ENCODE data around the gene XPNPEP3. TPM values are rescaled to one million over a fixed set of nuclear protein-coding genes. Genes with fewer than 3 reads are reported as not detected.
"Not testable (repeated sequence)": the region's sequence is repeated elsewhere in the genome, so short reads cannot be mapped to it uniquely, and the experiment has no call there.

The XPNPEP3 gene
- total RNA-seq (2014; rRNA removed; shearing (Covaris generic)) = 9.7 and 14.9 TPM in 2 replicates

- no peaks in the 10 kb centered on the region for H3K9me3 ChIP-seq (replicated peaks)
- no peaks in the 10 kb centered on the region for H3K27me3 ChIP-seq (replicated peaks)
- peaks cover 42% of the 10 kb centered on the region for H3K36me3 ChIP-seq
These were observed at the start of gene XPNPEP3, which contains the start of gene ST13 for GRCh38 chr22:40856513-40857308. Gene XPNPEP3, plus strand, starts transcription at chr22:40857148. Its CDS starts 34 bp downstream, at chr22:40857182. Gene ST13, minus strand, starts transcription at chr22:40856639. Its CDS starts 99 bp downstream, at chr22:40856540.

GRCh38 chr22:40808018-40808841, 48.7 kb upstream of the XPNPEP3 start:
- Histone ChIP-seq H3K4me1 (replicated peaks) (peaks cover 9% of the 10 kb centered on the region; the same call in 1 of the 2 replicates), H3K9me3 (replicated peaks) (no peaks in the 10 kb centered on the region), H3K4me3 (no peak overlapping the region), H3K36me3 (peaks cover 14% of the 10 kb centered on the region), H3K27ac (no peak overlapping the region), H3K27me3 (replicated peaks) (no peaks in the 10 kb centered on the region)
- DNase-seq (ENCODE audit: low read depth in 1 of 2, low spot score in 2 of 2) = peak in 1 of 2 experiments; percentile 12

More at GRCh38 chr22:40856513-40857308, at the start of gene XPNPEP3, which contains the start of gene ST13:
- H3K4me3 ChIP-seq = peak within 1 kb of the TSS; percentile 66
- peak within 1 kb of the TSS; percentile 98 for H3K27ac ChIP-seq
- peak; percentile 98 to 99 for DNase-seq (ENCODE audit: low read depth in 1 of 2, low spot score in 2 of 2)
- peaks cover 9% of the 10 kb centered on the region; the same call in 1 of the 2 replicates for H3K4me1 ChIP-seq (replicated peaks)

GRCh38 chr22:40813912-40814315, 43.0 kb upstream of the XPNPEP3 start:
- no peak for DNase-seq (ENCODE audit: low read depth in 1 of 2, low spot score in 2 of 2)
- Histone ChIP-seq H3K27me3 (replicated peaks) (no peaks in the 10 kb centered on the region), H3K27ac (no peak overlapping the region), H3K4me1 (replicated peaks) (peaks cover 14% of the 10 kb centered on the region), H3K9me3 (replicated peaks) (no peaks in the 10 kb centered on the region), H3K4me3 (no peak overlapping the region), H3K36me3 (peaks cover 28% of the 10 kb centered on the region)

- Histone ChIP-seq H3K4me1 (replicated peaks) (peaks cover 18% of the 10 kb centered on the region), H3K9me3 (replicated peaks) (no peaks in the 10 kb centered on the region), H3K27ac (no peak overlapping the region), H3K4me3 (no peak overlapping the region; the same call in 1 of the 2 replicates), H3K27me3 (replicated peaks) (no peaks in the 10 kb centered on the region), H3K36me3 (peaks cover 28% of the 10 kb centered on the region)
- DNase-seq (ENCODE audit: low read depth in 1 of 2, low spot score in 2 of 2) = no peak
These were observed 39.2 kb upstream of the XPNPEP3 start for GRCh38 chr22:40817737-40818136.

- Histone ChIP-seq H3K9me3 (replicated peaks) (no peaks in the 10 kb centered on the region), H3K27ac (no peak overlapping the region), H3K4me1 (replicated peaks) (peaks cover 18% of the 10 kb centered on the region), H3K36me3 (peaks cover 30% of the 10 kb centered on the region), H3K27me3 (replicated peaks) (no peaks in the 10 kb centered on the region), H3K4me3 (peak overlapping the region; percentile 93)
- DNase-seq (ENCODE audit: low read depth in 1 of 2, low spot score in 2 of 2) = no peak
These were observed 38.7 kb upstream of the XPNPEP3 start for GRCh38 chr22:40818192-40818746.

- H3K4me1 ChIP-seq (replicated peaks) = peaks cover 18% of the 10 kb centered on the region
- DNase-seq (ENCODE audit: low read depth in 1 of 2, low spot score in 2 of 2) = peak; percentile 62 to 83
These were observed 38.0 kb upstream of the XPNPEP3 start, which contains the start of gene SLC25A17 for GRCh38 chr22:40818747-40819598. Gene SLC25A17, minus strand, starts transcription at chr22:40819346. Its CDS starts 98 bp downstream, at chr22:40819248.

GRCh38 chr22:40819599-40820140, 37.3 kb upstream of the XPNPEP3 start:
- Histone ChIP-seq H3K4me3 (peak overlapping the region; percentile 93), H3K36me3 (peaks cover 33% of the 10 kb centered on the region), H3K27me3 (replicated peaks) (no peaks in the 10 kb centered on the region), H3K27ac (no peak overlapping the region), H3K4me1 (replicated peaks) (peaks cover 18% of the 10 kb centered on the region), H3K9me3 (replicated peaks) (no peaks in the 10 kb centered on the region)
- DNase-seq (ENCODE audit: low read depth in 1 of 2, low spot score in 2 of 2) = peak in 1 of 2 experiments; percentile 55

More at GRCh38 chr22:40818747-40819598, 38.0 kb upstream of the XPNPEP3 start, which contains the start of gene SLC25A17:
- Histone ChIP-seq H3K4me3 (peak within 1 kb of the TSS; percentile 93), H3K27ac (peak within 1 kb of the TSS; percentile 59), H3K9me3 (replicated peaks) (no peaks in the 10 kb centered on the region), H3K36me3 (peaks cover 30% of the 10 kb centered on the region), H3K27me3 (replicated peaks) (no peaks in the 10 kb centered on the region)

GRCh38 chr22:40823426-40823825, 33.5 kb upstream of the XPNPEP3 start:
- H3K36me3 ChIP-seq = peaks cover 42% of the 10 kb centered on the region
- DNase-seq (ENCODE audit: low read depth in 1 of 2, low spot score in 2 of 2) = no peak
- H3K9me3 ChIP-seq (replicated peaks) = no peaks in the 10 kb centered on the region
- peaks cover 9% of the 10 kb centered on the region; the same call in 1 of the 2 replicates for H3K4me1 ChIP-seq (replicated peaks)
- no peaks in the 10 kb centered on the region for H3K27me3 ChIP-seq (replicated peaks)
- no peak overlapping the region for H3K4me3 ChIP-seq
- no peak overlapping the region for H3K27ac ChIP-seq

GRCh38 chr22:40826292-40826691, 30.7 kb upstream of the XPNPEP3 start:
- H3K9me3 ChIP-seq (replicated peaks) = not testable (repeated sequence)

GRCh38 chr22:40826984-40827741, 29.8 kb upstream of the XPNPEP3 start:
- Histone ChIP-seq H3K27ac (no peak overlapping the region), H3K4me3 (no peak overlapping the region), H3K4me1 (replicated peaks) (no peaks in the 10 kb centered on the region), H3K36me3 (peaks cover 70% of the 10 kb centered on the region), H3K27me3 (replicated peaks) (no peaks in the 10 kb centered on the region), H3K9me3 (replicated peaks) (no peaks in the 10 kb centered on the region)
- no peak for DNase-seq (ENCODE audit: low read depth in 1 of 2, low spot score in 2 of 2)

More at GRCh38 chr22:40826292-40826691, 30.7 kb upstream of the XPNPEP3 start:
- peaks cover 61% of the 10 kb centered on the region for H3K36me3 ChIP-seq
- DNase-seq (ENCODE audit: low read depth in 1 of 2, low spot score in 2 of 2); H3K27me3 ChIP-seq (replicated peaks); H3K4me1 ChIP-seq (replicated peaks); H3K27ac ChIP-seq; H3K4me3 ChIP-seq: not testable (repeated sequence)

GRCh38 chr22:40829131-40829530, 27.8 kb upstream of the XPNPEP3 start:
- no peaks in the 10 kb centered on the region for H3K27me3 ChIP-seq (replicated peaks)
- no peak overlapping the region for H3K4me3 ChIP-seq
- DNase-seq (ENCODE audit: low read depth in 1 of 2, low spot score in 2 of 2) = no peak
- H3K4me1 ChIP-seq (replicated peaks) = no peaks in the 10 kb centered on the region
- H3K9me3 ChIP-seq (replicated peaks) = no peaks in the 10 kb centered on the region
- no peak overlapping the region for H3K27ac ChIP-seq
- peaks cover 75% of the 10 kb centered on the region for H3K36me3 ChIP-seq

- DNase-seq (ENCODE audit: low read depth in 1 of 2, low spot score in 2 of 2) = no peak
- peaks cover 96% of the 10 kb centered on the region for H3K36me3 ChIP-seq
- no peaks in the 10 kb centered on the region for H3K9me3 ChIP-seq (replicated peaks)
- no peaks in the 10 kb centered on the region for H3K4me1 ChIP-seq (replicated peaks)
- H3K27ac ChIP-seq = no peak overlapping the region
- no peak overlapping the region for H3K4me3 ChIP-seq
- no peaks in the 10 kb centered on the region for H3K27me3 ChIP-seq (replicated peaks)
These were observed 22.3 kb upstream of the XPNPEP3 start for GRCh38 chr22:40834619-40835018.
